Endothelial cell of umbilical vein (primary cell): Measurements from ENCODE around the gene IFI27. TPM values are rescaled to one million over a fixed set of nuclear protein-coding genes. Genes with fewer than 3 reads are reported as not detected.

Experiments
- BruUV-seq: library from RNA; stranded (reverse); fragments of 400-500 nt; replicated peaks from 2 replicates; lab custom pipeline; 2021; lab: Mats Ljungman, UMichigan
- CTCF ChIA-PET: fragments of 300-600, 350-600 bp; sonication (Branson Sonifier 250); formaldehyde crosslinking; loops from one replicate; lab custom pipeline; 2021; ENCODE audit warnings: antibody characterized with exemption, inconsistent platforms; lab: Charles Lee
- POLR2A ChIA-PET: fragments of 300-600, 350-600 bp; sonication (Branson Sonifier 250); formaldehyde crosslinking; loops from one replicate; lab custom pipeline; 2021; ENCODE audit warnings: antibody characterized with exemption, inconsistent platforms; lab: Charles Lee
- DNase-seq: peaks from one replicate; pipeline ENCODE4 v3.0.0-alpha.2; 2011; ENCODE audit warnings: low read depth, low spot score
- FAIRE-seq: peaks from 2 replicates; lab custom pipeline; 2011; peaks lifted over from hg19 to GRCh38; lab: Jason Lieb, UNC
- H2AFZ ChIP-seq: 2 replicates; pipeline ENCODE4 v1.6.0; 2012; ENCODE audit warnings: low read depth, low read length, control low read depth, inconsistent platforms
- H3K27ac ChIP-seq: 2 replicates; pipeline ENCODE4 v1.5.1; 2011; ENCODE audit warnings: low read depth, mild to moderate bottlenecking, control low read depth, low read length, moderate library complexity; ENCODE audit not compliant: insufficient read depth
- H3K27me3 ChIP-seq, 2 experiments: 2 replicates each; pipeline versions ENCODE4 v1.6.0 to v1.6.1; 2011; ENCODE audit warnings: low read length in 2 of 2, mixed read lengths in 1 of 2; ENCODE audit not compliant: control insufficient read depth in 2 of 2, insufficient read depth in 2 of 2
- H3K36me3 ChIP-seq, 2 experiments: 2 replicates in 1 of 2; 3 replicates in 1 of 2; pipeline ENCODE4 v1.5.1; 2011; ENCODE audit warnings: low read length in 2 of 2, mild to moderate bottlenecking in 1 of 2, moderate library complexity in 1 of 2; ENCODE audit not compliant: control insufficient read depth in 2 of 2, insufficient read depth in 2 of 2; ENCODE audit errors: extremely low read depth in 1 of 2
- H3K4me1 ChIP-seq: 3 replicates; pipeline ENCODE4 v1.5.1; 2011; ENCODE audit warnings: mild to moderate bottlenecking, low read length; ENCODE audit not compliant: control insufficient read depth, insufficient read depth; ENCODE audit errors: extremely low read depth
- H3K4me2 ChIP-seq: 2 replicates; pipeline ENCODE4 v1.6.1; 2011; ENCODE audit warnings: low read length, control low read depth, mixed read lengths; ENCODE audit not compliant: insufficient read depth
- H3K4me3 ChIP-seq, 3 experiments: fragments of 200-600 bp in 1 of 3; sonication (generic), shearing (Covaris generic) in 1 of 3; replicated peaks in 1 of 3; 2 replicates each; pipeline ENCODE4 v1.5.1; 2011 to 2016; ENCODE audit warnings: control low read depth in 3 of 3, low read length in 3 of 3, mild to moderate bottlenecking in 2 of 3, inconsistent platforms in 1 of 3, low read depth in 1 of 3, moderate library complexity in 1 of 3; ENCODE audit not compliant: insufficient read depth in 1 of 3
- H3K79me2 ChIP-seq: 2 replicates; pipeline ENCODE4 v1.6.0; 2012; ENCODE audit warnings: low read length, inconsistent platforms; ENCODE audit not compliant: control insufficient read depth, insufficient read depth
- H3K9ac ChIP-seq: replicated peaks from 2 replicates; pipeline ENCODE3; 2011; ENCODE audit warnings: low read length, control low read depth; ENCODE audit not compliant: insufficient read depth; ENCODE audit errors: extremely low read depth
- H3K9me1 ChIP-seq: replicated peaks from 3 replicates; pipeline ENCODE4 v1.6.0; 2011; ENCODE audit warnings: mild to moderate bottlenecking, low read length; ENCODE audit not compliant: control insufficient read depth, insufficient read depth; ENCODE audit errors: extremely low read depth
- H3K9me3 ChIP-seq: replicated peaks from 2 replicates; pipeline ENCODE4 v1.5.1; 2012; ENCODE audit warnings: low read length, inconsistent platforms; ENCODE audit not compliant: control insufficient read depth, insufficient read depth
- H4K20me1 ChIP-seq: replicated peaks from 2 replicates; pipeline ENCODE3; 2011; ENCODE audit warnings: mild to moderate bottlenecking, low read length; ENCODE audit not compliant: control insufficient read depth, insufficient read depth; ENCODE audit errors: extremely low read depth
- CTCF ChIP-seq, 2 donors: IDR thresholded peaks; 1 replicate in 1 of 2; 2 replicates in 1 of 2; pipeline ENCODE4 v1.5.1; 2011; ENCODE audit warnings: low read length in 2 of 2, mild to moderate bottlenecking in 2 of 2, moderate library complexity in 2 of 2, control low read depth in 1 of 2, inconsistent platforms in 1 of 2, low read depth in 1 of 2; ENCODE audit not compliant: insufficient read depth in 1 of 2; ENCODE audit errors: extremely low read depth in 1 of 2
- EZH2 ChIP-seq: IDR thresholded peaks from 2 replicates; pipeline ENCODE4 v1.6.1; 2012; ENCODE audit warnings: borderline replicate concordance, low read depth, mild to moderate bottlenecking, moderate library complexity, low read length, inconsistent platforms; ENCODE audit not compliant: severe bottlenecking
- FOS ChIP-seq: IDR thresholded peaks from 2 replicates; pipeline ENCODE4 v1.6.1; 2011; ENCODE audit warnings: mild to moderate bottlenecking, low read length, moderate library complexity, borderline replicate concordance; ENCODE audit not compliant: insufficient read depth
- GATA2 ChIP-seq: IDR thresholded peaks from 2 replicates; pipeline ENCODE4 v1.7.0; 2011; ENCODE audit warnings: low read depth, mild to moderate bottlenecking, moderate library complexity, mixed read lengths, low read length; ENCODE audit not compliant: insufficient read length, insufficient read depth
- JUN ChIP-seq: IDR thresholded peaks from 2 replicates; pipeline ENCODE4 v1.6.1; 2011; ENCODE audit warnings: borderline replicate concordance, low read depth; ENCODE audit not compliant: insufficient read length, insufficient read depth
- MAX ChIP-seq: IDR thresholded peaks from 2 replicates; pipeline ENCODE4 v1.6.1; 2011; ENCODE audit not compliant: insufficient read depth, insufficient read length
- MYC ChIP-seq: IDR thresholded peaks from one replicate; pipeline ENCODE4 v1.6.1; 2011; ENCODE audit warnings: mild to moderate bottlenecking, low read depth, low read length
- POLR2A ChIP-seq: IDR thresholded peaks from 2 replicates; pipeline ENCODE4 v1.6.1; 2012; ENCODE audit warnings: low read depth, mild to moderate bottlenecking, control low read depth, low read length
- dilution Hi-C: fragments of 300-500 bp; cut with MboI; formaldehyde crosslinking; loops from one replicate; pipeline ENCODE4 v1.15.0; 2019; ENCODE audit warnings: low sequenced_read_pairs; ENCODE audit not compliant: extremely low pct_ligation_motif_present
- intact Hi-C: fragments of 100-400 bp; cut with micrococcal nuclease; formaldehyde crosslinking; loops from one replicate; pipeline ENCODE4 v1.10.0; 2022
- polyA plus RNA-seq, 4 experiments: library from polyadenylated mRNA; depleted of rRNA in 3 of 4; stranded (reverse) in 3 of 4; unstranded in 1 of 4; fragments of >200 nt; gene quantifications; 2 replicates each; pipeline versions ENCODE4 v1.2.1 to v1.2.3, GENCODE V29; 2011 to 2012; ENCODE audit warnings: missing spikeins in 1 of 4
- total RNA-seq: library from RNA; stranded (reverse); gene quantifications from 2 replicates; pipeline ENCODE4 v1.2.3, GENCODE V29; 2021

Gene IFI27
- total and polyA plus RNA-seq, 2 donors (not counting 3 experiments of a cell fraction or from before 2014, with no cell fraction given): 126 to 1,265 TPM

DNA sequence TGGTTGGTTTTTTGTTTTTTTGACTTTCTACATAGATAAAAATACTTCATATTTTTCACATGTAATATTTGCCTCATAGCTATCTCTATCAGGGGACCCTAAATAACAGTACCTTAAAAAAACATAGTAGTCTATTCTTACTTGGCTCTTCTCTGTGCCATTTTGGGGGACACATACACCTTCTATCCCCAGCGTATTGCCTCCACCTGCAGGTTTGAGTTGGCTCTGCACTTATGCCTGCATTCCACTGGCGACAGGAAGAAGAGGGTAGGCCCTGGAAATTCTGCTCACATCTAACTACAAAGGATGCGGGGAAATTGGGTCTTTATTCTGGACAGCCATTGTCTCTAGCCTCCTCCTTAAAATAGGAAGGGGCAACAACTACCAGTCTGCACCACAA lies 32.7 kb downstream of the IFI27 start:
- H3K4me1 ChIP-seq: no peaks in the 10 kb centered on the region
- H3K36me3 ChIP-seq: no peaks in the 10 kb centered on the region
- no peak overlapping the region for H2AFZ ChIP-seq
- DNase-seq (no peak), FAIRE-seq (no peak)
- BruUV-seq: no TSS peak
- H3K27ac ChIP-seq: no peak overlapping the region
- H3K27me3 ChIP-seq: no peaks in the 10 kb centered on the region
- H3K4me2 ChIP-seq: no peak overlapping the region
- TF ChIP-seq EZH2: no peak
- TF ChIP-seq CTCF (IDR thresholded peaks at IDR 0.05; ENCODE audit: extremely low read depth in 1 of 2, insufficient read depth in 1 of 2, low read depth in 1 of 2, low read length in 2 of 2): peak in 1 of 2 donors; percentile 23
- ChIA-PET CTCF (interaction anchor here (0.7 to 3.8 kb wide), 7 partner anchors 11 to 203 kb away, joined by 3 to 46 read pairs (median 5); no protein-coding TSS in a partner anchor), POLR2A (no interaction called here)
- H3K79me2 ChIP-seq: no peaks in the 10 kb centered on the region
- H3K9ac ChIP-seq: no peak overlapping the region
- no peak overlapping the region for H3K4me3 ChIP-seq
- H3K9me1 ChIP-seq: no peaks in the 10 kb centered on the region
- intact Hi-C loops (no loop called here), dilution Hi-C loops (no loop called here)
- H3K9me3 ChIP-seq: no peaks in the 10 kb centered on the region
- H4K20me1 ChIP-seq: no peaks in the 10 kb centered on the region

DNA sequence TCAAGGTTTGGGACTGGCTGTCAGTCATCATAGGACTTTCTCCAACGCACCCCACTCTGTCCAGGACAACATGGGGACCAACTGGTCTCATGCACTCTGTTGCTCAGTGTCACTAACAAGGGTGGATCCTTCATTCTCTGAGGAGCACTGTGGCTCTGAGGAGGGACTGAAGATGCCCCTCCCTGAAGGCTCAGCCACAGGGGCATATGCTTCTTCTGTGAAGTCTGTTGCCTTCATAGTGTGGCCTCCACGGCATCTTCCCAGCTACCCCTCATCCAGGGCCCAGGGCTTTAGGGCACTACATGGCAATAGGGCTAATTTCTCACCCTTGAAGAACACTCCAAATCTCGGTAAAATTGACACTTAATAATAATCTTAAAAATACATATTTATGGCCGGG lies 33.2 kb downstream of the IFI27 start:
- no peaks in the 10 kb centered on the region for H3K9me1 ChIP-seq
- no peak overlapping the region for H3K27ac ChIP-seq
- H3K9me3 ChIP-seq: no peaks in the 10 kb centered on the region
- BruUV-seq: no TSS peak
- no peak overlapping the region for H3K9ac ChIP-seq
- no peak for DNase-seq
- FAIRE-seq: no peak
- H3K36me3 ChIP-seq: no peaks in the 10 kb centered on the region
- ChIA-PET CTCF (interaction anchor here (1.2 to 3.8 kb wide), 3 partner anchors 11 to 107 kb away, joined by 4 to 46 read pairs (median 42); no protein-coding TSS in a partner anchor), POLR2A (no interaction called here)
- no peaks in the 10 kb centered on the region for H3K27me3 ChIP-seq
- intact Hi-C loops: no loop called here
- dilution Hi-C loops: no loop called here
- no peak overlapping the region for H2AFZ ChIP-seq
- TF ChIP-seq FOS: no peak
- TF ChIP-seq JUN: no peak
- no peak for TF ChIP-seq CTCF (IDR thresholded peaks at IDR 0.05; ENCODE audit: extremely low read depth in 1 of 2, insufficient read depth in 1 of 2, low read depth in 1 of 2, low read length in 2 of 2)
- no peak for TF ChIP-seq POLR2A
- no peak for TF ChIP-seq MAX
- TF ChIP-seq EZH2: no peak
- no peak for TF ChIP-seq MYC
- TF ChIP-seq GATA2: no peak
- no peak overlapping the region for H3K4me2 ChIP-seq
- H3K4me1 ChIP-seq: no peaks in the 10 kb centered on the region
- no peaks in the 10 kb centered on the region for H4K20me1 ChIP-seq
- H3K4me3 ChIP-seq: no peak overlapping the region
- H3K79me2 ChIP-seq: no peaks in the 10 kb centered on the region
